HG03159 (cell line): ENCODE data around the gene MFAP3L.
"Not testable (repeated sequence)": the region's sequence is repeated elsewhere in the genome, so short reads cannot be mapped to it uniquely, and the experiment has no call there.

Experiments used
- ATAC-seq: cut with Tn5 transposase; IDR thresholded peaks from one replicate; pipeline ENCODE4 v1.9.1; 2021; ENCODE audit warnings: mild to moderate bottlenecking, moderate library complexity; ENCODE audit not compliant: unreplicated experiment

The MFAP3L gene

GRCh38 chr4:169948271-169948670 is 77.9 kb downstream of the MFAP3L start:
- ATAC-seq, result no peak

- ATAC-seq, result no peak
Measured at GRCh38 chr4:169945636-169946035, 80.6 kb downstream of the MFAP3L start.

DNA sequence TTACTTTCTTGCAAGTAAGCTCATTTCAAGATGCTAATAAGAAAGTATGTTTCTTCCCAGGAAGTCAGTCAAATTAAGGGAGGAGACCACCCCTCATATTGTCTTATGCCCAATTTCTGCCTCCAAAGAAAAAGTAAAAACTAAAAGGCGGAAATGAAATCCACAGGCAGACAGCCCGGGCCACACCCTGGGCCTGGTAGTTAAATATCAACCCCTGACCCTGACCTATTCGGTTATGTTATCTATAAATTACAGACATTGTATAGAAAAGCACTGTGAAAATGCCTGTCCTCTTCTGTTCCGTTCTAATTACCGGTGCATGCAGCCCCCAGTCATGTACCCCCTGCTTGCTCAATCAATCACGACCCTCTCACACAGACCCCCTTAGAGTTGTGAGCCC is 82.6 kb downstream of the MFAP3L start:
- ATAC-seq, result not testable (repeated sequence)

GRCh38 chr4:169941141-169941540 is 85.1 kb downstream of the MFAP3L start:
- no peak for ATAC-seq

- no peak for ATAC-seq
Measured at GRCh38 chr4:169940460-169940859, 85.7 kb downstream of the MFAP3L start.
